HG02642 (cell line): ENCODE data around the gene DPY19L3.
"Not testable (repeated sequence)": the region's sequence is repeated elsewhere in the genome, so short reads cannot be mapped to it uniquely, and the experiment has no call there.

Experiments used
- ATAC-seq: cut with Tn5 transposase; IDR thresholded peaks from one replicate; pipeline ENCODE4 v1.9.1; 2021; ENCODE audit warnings: mild to moderate bottlenecking; ENCODE audit not compliant: unreplicated experiment, poor library complexity

Gene DPY19L3

GRCh38 chr19:32405431-32406160 is at the start of gene DPY19L3:
TSS of gene DPY19L3 (plus strand) at chr19:32405770. CDS start at chr19:32408254, 2,484 bp downstream.
- ATAC-seq, result peak; percentile 94

GRCh38 chr19:32357720-32358119 is 47.9 kb upstream of the DPY19L3 start:
- no peak for ATAC-seq

GRCh38 chr19:32358321-32358720 is 47.2 kb upstream of the DPY19L3 start:
- no peak for ATAC-seq

- no peak for ATAC-seq
These were observed 46.0 kb upstream of the DPY19L3 start for GRCh38 chr19:32359581-32359980.

GRCh38 chr19:32361574-32362317 is 43.8 kb upstream of the DPY19L3 start:
- ATAC-seq, result no peak

GRCh38 chr19:32362318-32362691 is 43.3 kb upstream of the DPY19L3 start:
- no peak for ATAC-seq

GRCh38 chr19:32363175-32363574 is 42.4 kb upstream of the DPY19L3 start:
- ATAC-seq, result no peak

GRCh38 chr19:32363632-32364031 is 41.9 kb upstream of the DPY19L3 start:
- no peak for ATAC-seq

GRCh38 chr19:32364040-32364439 is 41.5 kb upstream of the DPY19L3 start:
- ATAC-seq, result no peak

- no peak for ATAC-seq
These were observed 38.5 kb upstream of the DPY19L3 start for GRCh38 chr19:32367063-32367462.

- ATAC-seq, result no peak
These were observed 37.5 kb upstream of the DPY19L3 start for GRCh38 chr19:32367948-32368536.

GRCh38 chr19:32368787-32369186 is 36.8 kb upstream of the DPY19L3 start:
- ATAC-seq, result no peak

- ATAC-seq, result no peak
These were observed 32.6 kb upstream of the DPY19L3 start for GRCh38 chr19:32372726-32373517.

GRCh38 chr19:32373585-32374295 is 31.8 kb upstream of the DPY19L3 start:
- ATAC-seq, result no peak

- ATAC-seq, result not testable (repeated sequence)
These were observed 31.2 kb upstream of the DPY19L3 start for GRCh38 chr19:32374362-32374761.

- not testable (repeated sequence) for ATAC-seq
These were observed 28.5 kb upstream of the DPY19L3 start for GRCh38 chr19:32377088-32377487.

GRCh38 chr19:32380269-32380668 is 25.3 kb upstream of the DPY19L3 start:
- ATAC-seq, result no peak

GRCh38 chr19:32387701-32388392 is 17.7 kb upstream of the DPY19L3 start:
- no peak for ATAC-seq

GRCh38 chr19:32388393-32388855 is 17.1 kb upstream of the DPY19L3 start:
- ATAC-seq, result no peak
